Lower leg skin (tissue), 3 donors: ENCODE measurements around the gene ATP9B.

Experiments
- POLR2A ChIP-seq, 2 donors: fragments of 450-650 bp; IDR thresholded peaks; one replicate each; pipeline ENCODE4 v1.6.1; 2016 to 2017; ENCODE audit warnings: antibody characterized with exemption in 2 of 2, mild to moderate bottlenecking in 1 of 2, moderate library complexity in 1 of 2
- TF ChIP-seq, protein P1 (sequence below), 3 donors: fragments of 450-650 bp; IDR thresholded peaks; one replicate each; pipeline ENCODE4 v1.5.1; 2016; ENCODE audit warnings: antibody characterized with exemption in 3 of 3, mild to moderate bottlenecking in 3 of 3, moderate library complexity in 2 of 3

DNA sequence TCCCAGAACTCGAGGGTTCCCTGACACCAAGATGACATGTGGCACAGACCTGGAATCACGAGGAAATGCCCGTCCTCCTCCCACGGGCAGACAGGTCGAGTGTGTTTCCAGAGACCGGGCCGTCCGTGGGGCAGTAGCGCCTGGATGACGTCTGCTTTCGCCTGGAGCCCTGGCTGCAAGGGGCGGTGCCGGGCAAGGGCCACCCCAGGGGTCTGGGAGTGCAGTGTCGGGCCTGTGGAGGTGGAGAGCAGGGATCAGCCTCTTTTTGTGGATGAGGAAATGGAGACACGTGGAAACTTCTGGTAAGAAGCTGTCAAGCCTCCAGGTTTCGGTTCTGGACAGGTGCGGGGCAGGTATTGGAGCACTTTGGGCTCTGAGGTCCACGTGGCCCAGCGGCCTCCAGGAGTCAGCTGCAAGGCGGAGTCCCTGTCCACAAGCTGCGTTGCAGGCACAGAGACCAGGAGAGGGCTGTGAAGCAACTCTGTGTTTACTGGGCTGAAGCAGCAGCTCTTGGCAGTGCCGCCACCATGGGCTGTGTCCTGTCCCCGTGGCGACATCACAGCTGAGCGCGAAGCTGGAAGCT is 352.2 kb downstream of the ATP9B start:
- TF ChIP-seq, protein P1, sequence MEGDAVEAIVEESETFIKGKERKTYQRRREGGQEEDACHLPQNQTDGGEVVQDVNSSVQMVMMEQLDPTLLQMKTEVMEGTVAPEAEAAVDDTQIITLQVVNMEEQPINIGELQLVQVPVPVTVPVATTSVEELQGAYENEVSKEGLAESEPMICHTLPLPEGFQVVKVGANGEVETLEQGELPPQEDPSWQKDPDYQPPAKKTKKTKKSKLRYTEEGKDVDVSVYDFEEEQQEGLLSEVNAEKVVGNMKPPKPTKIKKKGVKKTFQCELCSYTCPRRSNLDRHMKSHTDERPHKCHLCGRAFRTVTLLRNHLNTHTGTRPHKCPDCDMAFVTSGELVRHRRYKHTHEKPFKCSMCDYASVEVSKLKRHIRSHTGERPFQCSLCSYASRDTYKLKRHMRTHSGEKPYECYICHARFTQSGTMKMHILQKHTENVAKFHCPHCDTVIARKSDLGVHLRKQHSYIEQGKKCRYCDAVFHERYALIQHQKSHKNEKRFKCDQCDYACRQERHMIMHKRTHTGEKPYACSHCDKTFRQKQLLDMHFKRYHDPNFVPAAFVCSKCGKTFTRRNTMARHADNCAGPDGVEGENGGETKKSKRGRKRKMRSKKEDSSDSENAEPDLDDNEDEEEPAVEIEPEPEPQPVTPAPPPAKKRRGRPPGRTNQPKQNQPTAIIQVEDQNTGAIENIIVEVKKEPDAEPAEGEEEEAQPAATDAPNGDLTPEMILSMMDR (IDR thresholded peaks at IDR 0.05), result no peak
- TF ChIP-seq POLR2A (IDR thresholded peaks at IDR 0.05), result no peak
